Natural killer cell (primary cell): ENCODE data around the gene ATP5F1D. TPM values are rescaled to one million over a fixed set of nuclear protein-coding genes. Genes with fewer than 3 reads are reported as not detected.

ENCODE experiments used
- ATAC-seq, 3 donors: fragments of 150-1000 bp in 2 of 3; fragments of 200-7000 bp in 1 of 3; cut with Tn5 transposase; 1 replicate in 1 of 3; 2 replicates in 2 of 3; pipeline ENCODE4 v1.10.0; 2021; ENCODE audit warnings: mild to moderate bottlenecking in 2 of 3, moderate library complexity in 2 of 3
- DNase-seq, 2 donors: peaks; one replicate each; pipeline versions ENCODE4 v3.0.0 to v3.0.0-alpha.2; 2013 to 2021; ENCODE audit warnings: mixed read lengths in 1 of 2
- H3K27ac ChIP-seq: one replicate; pipeline ENCODE4 v1.5.1; 2013; ENCODE audit warnings: mild to moderate bottlenecking, low read length
- H3K27me3 ChIP-seq: one replicate; pipeline ENCODE4 v1.6.1; 2013; ENCODE audit warnings: low read length; ENCODE audit not compliant: control insufficient read depth, insufficient read depth
- H3K36me3 ChIP-seq: one replicate; pipeline ENCODE4 v1.6.1; 2013; ENCODE audit warnings: low read length; ENCODE audit not compliant: control insufficient read depth, insufficient read depth
- H3K4me1 ChIP-seq: one replicate; pipeline ENCODE4 v1.6.1; 2013; ENCODE audit warnings: low read length; ENCODE audit not compliant: control insufficient read depth, insufficient read depth
- H3K4me3 ChIP-seq: one replicate; pipeline ENCODE4 v1.5.1; 2013; ENCODE audit warnings: low read length
- H3K9me3 ChIP-seq: one replicate; pipeline ENCODE4 v1.6.1; 2013; ENCODE audit warnings: low read length; ENCODE audit not compliant: control insufficient read depth, insufficient read depth
- H3K27ac Mint-ChIP-seq, 2 donors: one replicate each; pipeline ENCODE4 v1.8.0; 2022; ENCODE audit warnings: mild to moderate bottlenecking in 2 of 2, mixed read lengths in 2 of 2, moderate library complexity in 1 of 2
- H3K27me3 Mint-ChIP-seq, 2 donors: one replicate each; pipeline ENCODE4 v1.8.0; 2022; ENCODE audit warnings: low read depth in 2 of 2, mixed read lengths in 2 of 2
- H3K36me3 Mint-ChIP-seq: one replicate; pipeline ENCODE4 v1.8.0; 2022; ENCODE audit warnings: mixed read lengths
- H3K4me1 Mint-ChIP-seq, 2 donors: one replicate each; pipeline ENCODE4 v1.8.0; 2022; ENCODE audit warnings: mixed read lengths in 2 of 2
- H3K4me3 Mint-ChIP-seq: one replicate; pipeline ENCODE4 v1.8.0; 2022; ENCODE audit warnings: mild to moderate bottlenecking, moderate library complexity, mixed read lengths
- H3K9me3 Mint-ChIP-seq, 2 donors: one replicate each; pipeline ENCODE4 v1.8.0; 2022; ENCODE audit warnings: mixed read lengths in 2 of 2
- CTCF ChIP-seq: fragments of 200-600 bp; IDR thresholded peaks from one replicate; pipeline ENCODE4 v1.8.0; 2022; ENCODE audit warnings: antibody characterized with exemption
- WGBS: methylation state at CpG from one replicate; pipeline ENCODE4 v1.1.7; 2013; ENCODE audit warnings: missing lambda C conversion rate; ENCODE audit not compliant: insufficient coverage; 5-methylcytosine and 5-hydroxymethylcytosine counted together
- intact Hi-C: fragments of 100-400 bp; cut with micrococcal nuclease; formaldehyde crosslinking; loops from one replicate; pipeline ENCODE4 v1.14.2; 2022
- total RNA-seq, 4 donors: library from RNA; stranded (reverse); fragments of 120-200 nt in 1 of 4; gene quantifications; one replicate each; pipeline versions ENCODE4 v1.2.3 to v1.2.4, GENCODE V29; 2013 to 2022

Gene ATP5F1D
- total RNA-seq, 3 donors from 2014 or later (not counting 1 experiment from before 2014, with no cell fraction given) = 88.6 to 119 (median 104) TPM

GRCh38 chr19:1270854-1271527 is 29.4 kb downstream of the ATP5F1D start:
- H3K27me3 ChIP-seq = no peaks in the 10 kb centered on the region
- peak in 1 of 2 donors; percentile 34 for DNase-seq
- WGBS = 74% methylated on average over 26 of the region's 26 CpGs

DNA sequence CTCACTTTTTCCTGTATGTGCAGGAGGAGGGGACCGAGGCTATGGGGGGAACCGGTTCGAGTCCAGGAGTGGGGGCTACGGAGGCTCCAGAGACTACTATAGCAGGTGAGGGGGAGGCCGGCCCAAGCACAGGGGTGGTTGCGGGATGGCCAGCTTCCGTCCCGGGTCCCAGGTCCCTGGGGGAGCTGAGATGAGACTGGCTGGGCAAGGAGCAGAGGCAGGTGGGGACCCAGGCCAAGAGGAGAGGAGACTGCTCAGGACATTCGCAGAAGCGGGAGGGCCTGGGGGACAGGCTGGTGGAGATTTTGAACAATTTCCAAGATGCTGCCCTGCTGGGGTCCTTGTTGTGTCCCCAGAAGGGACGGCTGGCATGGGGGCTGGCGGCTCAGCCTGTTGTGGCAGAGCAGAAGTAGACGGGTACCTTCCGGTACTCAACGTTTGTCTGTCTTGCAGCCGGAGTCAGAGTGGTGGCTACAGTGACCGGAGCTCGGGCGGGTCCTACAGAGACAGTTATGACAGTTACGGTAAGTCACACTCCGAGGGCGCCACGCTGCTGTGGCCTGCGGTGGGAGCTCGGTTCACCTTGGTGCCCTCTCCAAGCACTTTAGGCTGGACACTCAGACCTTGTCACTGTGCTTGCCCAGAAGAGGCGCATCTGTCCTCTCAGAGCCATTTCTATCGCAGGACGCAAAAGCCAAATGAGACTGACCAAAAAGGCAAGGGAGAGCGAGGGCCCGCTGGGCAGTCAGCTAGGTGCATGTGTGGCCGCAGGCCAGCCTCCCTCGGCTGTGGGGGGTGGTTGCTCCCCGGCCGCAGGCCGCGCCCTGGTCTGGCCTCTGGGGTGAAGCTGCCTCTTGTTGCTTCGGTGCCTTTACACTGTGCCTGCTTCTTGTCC is 30.2 kb downstream of the ATP5F1D start:
- Histone ChIP-seq H3K36me3 (peaks cover 48% of the 10 kb centered on the region), H3K9me3 (no peaks in the 10 kb centered on the region), H3K27me3 (no peaks in the 10 kb centered on the region), H3K4me1 (peaks cover 84% of the 10 kb centered on the region), H3K27ac (no peak overlapping the region), H3K4me3 (no peak overlapping the region)
- ATAC-seq (no peak), DNase-seq (peak in 1 of 2 donors; percentile 25)
- no peaks in the 10 kb centered on the region for H3K27me3 Mint-ChIP-seq
- peaks cover 7% of the 10 kb centered on the region for H3K36me3 Mint-ChIP-seq
- TF ChIP-seq CTCF = no peak
- intact Hi-C loops = loop anchor here (10.0 kb wide), 1 partner anchor 223 kb away; the partner anchor contains the start of genes PCSK4 and REEP6
- H3K4me1 Mint-ChIP-seq = peaks cover 57 to 75% of the 10 kb centered on the region in 2 donors
- H3K4me3 Mint-ChIP-seq = peak overlapping the region; percentile 94
- no peaks in the 10 kb centered on the region for H3K9me3 Mint-ChIP-seq
- H3K27ac Mint-ChIP-seq = peak overlapping the region; percentile 88 to 94
- 87% methylated on average over 37 of the region's 37 CpGs for WGBS

More at GRCh38 chr19:1270854-1271527, 29.4 kb downstream of the ATP5F1D start:
- Histone ChIP-seq H3K9me3 (no peaks in the 10 kb centered on the region), H3K4me3 (no peak overlapping the region), H3K4me1 (peaks cover 79% of the 10 kb centered on the region), H3K27ac (peak overlapping the region; percentile 22), H3K36me3 (peaks cover 48% of the 10 kb centered on the region)
- TF ChIP-seq CTCF = no peak
- intact Hi-C loops = loop anchor here (10.0 kb wide), 1 partner anchor 224 kb away; the partner anchor contains the start of genes PCSK4 and REEP6
- H3K4me3 Mint-ChIP-seq = peak overlapping the region; percentile 94
- H3K27me3 Mint-ChIP-seq = no peaks in the 10 kb centered on the region
- no peak for ATAC-seq
- H3K9me3 Mint-ChIP-seq = no peaks in the 10 kb centered on the region
- H3K36me3 Mint-ChIP-seq = peaks cover 7% of the 10 kb centered on the region
- peaks cover 57 to 69% of the 10 kb centered on the region in 2 donors for H3K4me1 Mint-ChIP-seq
- peak overlapping the region; percentile 88 to 94 for H3K27ac Mint-ChIP-seq

DNA sequence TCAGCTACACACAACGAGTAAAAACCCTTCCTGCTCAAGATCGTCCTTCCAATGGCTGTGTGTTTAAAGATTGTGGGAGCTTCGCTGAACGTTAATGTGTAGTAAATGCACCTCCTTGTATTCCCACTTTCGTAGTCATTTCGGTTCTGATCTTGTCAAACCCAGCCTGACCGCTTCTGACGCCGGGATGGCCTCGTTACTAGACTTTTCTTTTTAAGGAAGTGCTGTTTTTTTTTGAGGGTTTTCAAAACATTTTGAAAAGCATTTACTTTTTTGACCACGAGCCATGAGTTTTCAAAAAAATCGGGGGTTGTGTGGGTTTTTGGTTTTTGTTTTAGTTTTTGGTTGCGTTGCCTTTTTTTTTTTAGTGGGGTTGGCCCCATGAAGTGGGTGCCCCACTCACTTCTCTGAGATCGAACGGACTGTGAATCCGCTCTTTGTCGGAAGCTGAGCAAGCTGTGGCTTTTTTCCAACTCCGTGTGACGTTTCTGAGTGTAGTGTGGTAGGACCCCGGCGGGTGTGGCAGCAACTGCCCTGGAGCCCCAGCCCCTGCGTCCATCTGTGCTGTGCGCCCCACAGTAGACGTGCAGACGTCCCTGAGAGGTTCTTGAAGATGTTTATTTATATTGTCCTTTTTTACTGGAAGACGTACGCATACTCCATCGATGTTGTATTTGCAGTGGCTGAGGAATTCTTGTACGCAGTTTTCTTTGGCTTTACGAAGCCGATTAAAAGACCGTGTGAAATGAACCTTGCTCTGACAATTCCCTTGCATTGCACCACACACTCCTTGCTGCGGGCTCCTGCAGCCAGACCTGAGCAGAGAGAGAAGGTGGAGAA is 31.1 kb downstream of the ATP5F1D start:
- H3K4me1 ChIP-seq = peaks cover 79% of the 10 kb centered on the region
- Mint-ChIP-seq H3K4me3 (peak overlapping the region; percentile 60), H3K4me1 (peaks cover 51 to 70% of the 10 kb centered on the region in 2 donors), H3K36me3 (peaks cover 7% of the 10 kb centered on the region), H3K9me3 (no peaks in the 10 kb centered on the region), H3K27ac (peak overlapping the region; percentile 88 to 94), H3K27me3 (no peaks in the 10 kb centered on the region)
- 78% methylated on average over 33 of the region's 33 CpGs for WGBS
- H3K4me3 ChIP-seq = no peak overlapping the region
- peak in 1 of 2 donors; percentile 34 for DNase-seq
- intact Hi-C loops = loop anchor here (10.0 kb wide), 1 partner anchor 222 kb away; the partner anchor contains the start of genes PCSK4 and REEP6
- H3K9me3 ChIP-seq = no peaks in the 10 kb centered on the region
- H3K36me3 ChIP-seq = peaks cover 48% of the 10 kb centered on the region
- ATAC-seq = no peak
- H3K27me3 ChIP-seq = no peaks in the 10 kb centered on the region
- no peak overlapping the region for H3K27ac ChIP-seq
- no peak for TF ChIP-seq CTCF
